Measurements from ENCODE around the gene CLINT1. TPM values are rescaled to one million over a fixed set of nuclear protein-coding genes. Genes with fewer than 3 reads are reported as not detected.

CLINT1 gene
- total and polyA plus RNA-seq, 9 of the 15 experiments (the other 6 are each of a cell fraction or from before 2014, with no cell fraction given), result 23.6 to 125 (median 71.4) TPM

GRCh38 chr5:157772127-157772526 is 86.8 kb downstream of the CLINT1 start:
- WGBS (ENCODE audit: insufficient coverage, low coverage, missing lambda C conversion rate), result 2% methylated on average over 10 of the region's 10 CpGs
- no peaks in the 10 kb centered on the region for H3K36me3 ChIP-seq (ENCODE audit: control insufficient read depth, insufficient read depth, low read length)
- no peak overlapping the region for H3K4me3 ChIP-seq
- no TSS peak for BruUV-seq (replicated peaks)
- no peaks in the 10 kb centered on the region for H3K9me3 ChIP-seq (replicated peaks; ENCODE audit: control insufficient read depth, insufficient read depth, low read depth, low read length)
- intact Hi-C loops (cut with micrococcal nuclease) (no loop called here), in situ Hi-C loops (cut with MboI) (no loop called here)
- H3K4me1 ChIP-seq (replicated peaks in 1 of 2; ENCODE audit: control insufficient read depth in 2 of 2, insufficient read depth in 2 of 2, low read length in 2 of 2), result no peaks in the 10 kb centered on the region
- no peak overlapping the region for H3K9ac ChIP-seq (ENCODE audit: insufficient read depth in 1 of 2, low read depth in 2 of 2, low read length in 2 of 2)
- no peak overlapping the region for H3K27ac ChIP-seq (ENCODE audit: extremely low read depth, low read depth, low read length)
- H2AFZ ChIP-seq (ENCODE audit: low read depth, low read length), result no peak overlapping the region
- ATAC-seq (peak; percentile 43; the same call in 1 of the 3 replicates), DNase-seq (ENCODE audit: extremely low read depth in 1 of 4, low spot score in 3 of 4) (no peak), FAIRE-seq (no peak)
- TF ChIP-seq CXXC5 (CRISPR knock-in tag; IDR thresholded peaks at IDR 0.05), result no peak
- TF ChIP-seq CBX2 (IDR thresholded peaks at IDR 0.05; ENCODE audit: insufficient read depth, low read length, poor library complexity, severe bottlenecking), result peak; percentile 72
- peaks cover 29 to 61% of the 10 kb centered on the region in 2 experiments for H3K27me3 ChIP-seq (ENCODE audit: control insufficient read depth in 2 of 2, insufficient read depth in 2 of 2, low read length in 2 of 2)
- ChIA-PET CTCF (ENCODE audit: low intra/inter-chr PET ratio) (no interaction called here), POLR2A (interaction anchor here (0.6 to 1.3 kb wide), 3 partner anchors 10 to 88 kb away, joined by 3 to 6 read pairs (median 3); no protein-coding TSS in a partner anchor)
- no peak overlapping the region for H3K4me2 ChIP-seq (ENCODE audit: insufficient read depth, low read length)
- H4K20me1 ChIP-seq (replicated peaks; ENCODE audit: control insufficient read depth, insufficient read depth, low read length), result no peaks in the 10 kb centered on the region
- H3K9me1 ChIP-seq (ENCODE audit: control insufficient read depth, insufficient read depth, low read length), result no peaks in the 10 kb centered on the region
- no peaks in the 10 kb centered on the region for H3K79me2 ChIP-seq (ENCODE audit: control insufficient read depth, insufficient read depth, low read length)

GRCh38 chr5:157770665-157771064 is 88.3 kb downstream of the CLINT1 start:
- Histone ChIP-seq H3K9me1 (ENCODE audit: control insufficient read depth, insufficient read depth, low read length) (no peaks in the 10 kb centered on the region), H3K4me3 (no peak overlapping the region), H3K36me3 (ENCODE audit: control insufficient read depth, insufficient read depth, low read length) (no peaks in the 10 kb centered on the region), H3K27ac (ENCODE audit: extremely low read depth, low read depth, low read length) (no peak overlapping the region), H3K4me2 (ENCODE audit: insufficient read depth, low read length) (no peak overlapping the region), H3K79me2 (ENCODE audit: control insufficient read depth, insufficient read depth, low read length) (no peaks in the 10 kb centered on the region), H3K27me3 (ENCODE audit: control insufficient read depth in 2 of 2, insufficient read depth in 2 of 2, low read length in 2 of 2) (peaks cover 34 to 56% of the 10 kb centered on the region in 2 experiments), H3K4me1 (replicated peaks in 1 of 2; ENCODE audit: control insufficient read depth in 2 of 2, insufficient read depth in 2 of 2, low read length in 2 of 2) (no peaks in the 10 kb centered on the region), H4K20me1 (replicated peaks; ENCODE audit: control insufficient read depth, insufficient read depth, low read length) (no peaks in the 10 kb centered on the region), H2AFZ (ENCODE audit: low read depth, low read length) (no peak overlapping the region), H3K9ac (ENCODE audit: insufficient read depth in 1 of 2, low read depth in 2 of 2, low read length in 2 of 2) (no peak overlapping the region), H3K9me3 (replicated peaks; ENCODE audit: control insufficient read depth, insufficient read depth, low read depth, low read length) (no peaks in the 10 kb centered on the region)
- no TSS peak for BruUV-seq (replicated peaks)
- CTCF ChIA-PET (ENCODE audit: low intra/inter-chr PET ratio), result no interaction called here
- DNase-seq (ENCODE audit: extremely low read depth in 1 of 4, low spot score in 3 of 4) (no peak), ATAC-seq (no peak), FAIRE-seq (no peak)
- intact Hi-C loops (cut with micrococcal nuclease), result no loop called here
- POLR2A ChIA-PET, result interaction anchor here (0.5 kb wide), 1 partner anchor 1690 kb away, joined by 3 read pairs; no protein-coding TSS in a partner anchor
- 5% methylated on average over 4 of the region's 4 CpGs for WGBS (ENCODE audit: insufficient coverage, low coverage, missing lambda C conversion rate)
- TF ChIP-seq MTA1 (IDR thresholded peaks at IDR 0.05; ENCODE audit: borderline replicate concordance) (no peak), RBM25 (IDR thresholded peaks at IDR 0.05; ENCODE audit: low read depth, low read length, severe bottlenecking) (peak; percentile 84)
- in situ Hi-C loops (cut with MboI), result no loop called here

Measured in K562 (cell line).